NCI-H1694 treated with DMSO at 0.1 percent for 48 hours (cell line): ENCODE data around the gene BLOC1S2.
"Not testable (repeated sequence)": the region's sequence is repeated elsewhere in the genome, so short reads cannot be mapped to it uniquely, and the experiment has no call there.

ENCODE experiments used
- DNase-seq: peaks from one replicate; lab custom pipeline; 2025; lab: John Stamatoyannopoulos, UW

The BLOC1S2 gene

GRCh38 chr10:100286051-100287033, at the start of gene BLOC1S2:
BLOC1S2 (minus strand) TSS chr10:100286680; CDS start chr10:100286659, 21 bp downstream.
- DNase-seq = peak; percentile 65

GRCh38 chr10:100334762-100335161, 48.3 kb upstream of the BLOC1S2 start:
- no peak for DNase-seq

- DNase-seq = no peak
Measured at GRCh38 chr10:100333661-100334440, 47.4 kb upstream of the BLOC1S2 start.

- DNase-seq = no peak
Measured at GRCh38 chr10:100333106-100333505, 46.6 kb upstream of the BLOC1S2 start.

GRCh38 chr10:100330079-100330478, 43.6 kb upstream of the BLOC1S2 start, which contains the start of gene PKD2L1:
PKD2L1 (minus strand) TSS chr10:100330228; CDS start chr10:100330103, 125 bp downstream.
- DNase-seq = no peak

- DNase-seq = no peak
Measured at GRCh38 chr10:100328198-100328597, 41.7 kb upstream of the BLOC1S2 start.

GRCh38 chr10:100327718-100328009, 41.2 kb upstream of the BLOC1S2 start:
- no peak for DNase-seq

- peak; percentile 66 for DNase-seq
Measured at GRCh38 chr10:100327007-100327717, 40.7 kb upstream of the BLOC1S2 start.

GRCh38 chr10:100325158-100325557, 38.7 kb upstream of the BLOC1S2 start:
- DNase-seq = no peak

GRCh38 chr10:100319707-100320402, 33.4 kb upstream of the BLOC1S2 start:
- no peak for DNase-seq

GRCh38 chr10:100318207-100318606, 31.7 kb upstream of the BLOC1S2 start:
- DNase-seq = no peak

GRCh38 chr10:100315615-100316014, 29.1 kb upstream of the BLOC1S2 start:
- no peak for DNase-seq

- DNase-seq = no peak
Measured at GRCh38 chr10:100311298-100311697, 24.8 kb upstream of the BLOC1S2 start.

GRCh38 chr10:100307684-100308083, 21.2 kb upstream of the BLOC1S2 start:
- DNase-seq = no peak

- no peak for DNase-seq
Measured at GRCh38 chr10:100306861-100307260, 20.4 kb upstream of the BLOC1S2 start.

- DNase-seq = no peak
Measured at GRCh38 chr10:100304414-100304813, 17.9 kb upstream of the BLOC1S2 start.

GRCh38 chr10:100303724-100304319, 17.3 kb upstream of the BLOC1S2 start:
- peak; percentile 50 for DNase-seq

GRCh38 chr10:100301123-100301522, 14.6 kb upstream of the BLOC1S2 start:
- not testable (repeated sequence) for DNase-seq

GRCh38 chr10:100297242-100297641, 10.8 kb upstream of the BLOC1S2 start:
- DNase-seq = no peak

- no peak for DNase-seq
Measured at GRCh38 chr10:100293066-100293465, 6.6 kb upstream of the BLOC1S2 start.

- DNase-seq = not testable (repeated sequence)
Measured at GRCh38 chr10:100292300-100292699, 5.8 kb upstream of the BLOC1S2 start.
